K562 (cell line): ENCODE data around the gene RAB4B. TPM values are rescaled to one million over a fixed set of nuclear protein-coding genes. Genes with fewer than 3 reads are reported as not detected.
A peak's percentile ranks its signal among the peaks of the same experiment; 100 is the strongest.

ENCODE experiments used
- CUX1 ChIP-seq: fragments of 200-800 bp; sonication (Bioruptor generic); IDR thresholded peaks from 2 replicates; pipeline ENCODE4 v1.6.1; 2016; ENCODE audit warnings: missing genetic modification characterization, missing compliant biosample characterization
- ERF ChIP-seq: fragments of 450-650 bp; formaldehyde crosslinking; IDR thresholded peaks from 2 replicates; pipeline ENCODE4 v1.4.0; 2020; ENCODE audit warnings: mild to moderate bottlenecking, mixed read lengths
- HMGXB4 ChIP-seq: sonication (generic); formaldehyde crosslinking; IDR thresholded peaks from 2 replicates; pipeline ENCODE4 v1.8.1; 2023; ENCODE audit warnings: mild to moderate bottlenecking, missing genetic modification reagents
- HNRNPK ChIP-seq: fragments of 200-400 bp; formaldehyde crosslinking; IDR thresholded peaks from one replicate; pipeline ENCODE4 v1.6.1; 2018; ENCODE audit warnings: mild to moderate bottlenecking, low read depth, low read length; ENCODE audit not compliant: poor library complexity, severe bottlenecking
- L3MBTL2 ChIP-seq: fragments of 450-650 bp; IDR thresholded peaks from 2 replicates; pipeline ENCODE4 v1.6.1; 2016; ENCODE audit warnings: mild to moderate bottlenecking, moderate library complexity
- NFYB ChIP-seq: IDR thresholded peaks from 2 replicates; pipeline ENCODE4 v1.6.1; 2011; ENCODE audit warnings: mild to moderate bottlenecking, moderate library complexity; ENCODE audit not compliant: insufficient read length; ENCODE audit errors: extremely low read depth
- NR2C2 ChIP-seq, 2 experiments: fragments of 200-800 bp in 1 of 2; sonication (Bioruptor generic) in 1 of 2; sonication (generic) in 1 of 2; formaldehyde crosslinking in 1 of 2; IDR thresholded peaks; 2 replicates each; pipeline versions ENCODE4 v1.6.1 to v1.8.0; 2016 to 2022; ENCODE audit warnings: mild to moderate bottlenecking in 1 of 2, missing compliant biosample characterization in 1 of 2, missing genetic modification characterization in 1 of 2, missing genetic modification reagents in 1 of 2
- PATZ1 ChIP-seq: fragments of 250-450 bp; sonication (Bioruptor Pico); IDR thresholded peaks from 2 replicates; pipeline ENCODE4 v1.5.0; 2020; ENCODE audit warnings: mild to moderate bottlenecking, borderline replicate concordance
- SMC3 ChIP-seq: conservative IDR thresholded peaks from 2 replicates; pipeline ENCODE4 v1.6.1; 2011; ENCODE audit warnings: low read depth, low read length, improper control_type of control experiment; ENCODE audit not compliant: insufficient read depth
- STAT6 ChIP-seq: sonication (generic); formaldehyde crosslinking; IDR thresholded peaks from 2 replicates; pipeline ENCODE4 v1.8.1; 2023; ENCODE audit warnings: mild to moderate bottlenecking, missing genetic modification reagents
- ZBTB12 ChIP-seq: fragments of 250-450 bp; sonication (Bioruptor Pico); IDR thresholded peaks from 2 replicates; pipeline ENCODE4 v1.4.0; 2020
- ZKSCAN3 ChIP-seq: fragments of 250-450 bp; sonication (Bioruptor Pico); IDR thresholded peaks from 2 replicates; pipeline ENCODE4 v1.4.0; 2020
- polyA plus RNA-seq, 8 experiments: library from polyadenylated mRNA; depleted of rRNA in 4 of 8; stranded (reverse) in 5 of 8; unstranded in 3 of 8; fragments of >200 nt; fragmentation: Nextera tagmentation in 2 of 8; fragmentation: Illumina TruSeq in 1 of 8; extraction: Ambion mirVana in 2 of 8; extraction: Trizol in 1 of 8; gene quantifications; 2 replicates each; pipeline versions ENCODE4 v1.2.1 to v1.2.3, GENCODE V29; 2011 to 2014; ENCODE audit warnings: inconsistent platforms in 1 of 8, missing spikeins in 1 of 8
- total RNA-seq, 7 experiments: library from RNA; depleted of rRNA in 6 of 7; stranded (reverse); fragments of >200 nt in 6 of 7; fragmentation: Illumina TruSeq in 2 of 7; extraction: Trizol in 2 of 7; gene quantifications; 2 replicates each; pipeline versions ENCODE4 v1.2.1 to v1.2.3, GENCODE V29; 2011 to 2021; ENCODE audit warnings: low replicate concordance in 1 of 7

RAB4B gene
- total and polyA plus RNA-seq, 9 of the 15 experiments (the other 6 are each of a cell fraction or from before 2014, with no cell fraction given), result 0.28 to 20.4 (median 9.0) TPM

- TF ChIP-seq CUX1 (no peak), STAT6 (CRISPR knock-in tag) (no peak), L3MBTL2 (no peak), ZBTB12 (CRISPR knock-in tag) (0 out of 2 replicates have a peak, but pooled peaks have one; percentile 21), SMC3 (no peak), ERF (CRISPR knock-in tag) (no peak), HMGXB4 (CRISPR knock-in tag) (no peak; the same call in 1 of the 2 replicates), ZKSCAN3 (CRISPR knock-in tag) (no peak), PATZ1 (no peak), HNRNPK (peak; percentile 72), NFYB (peak; percentile 97), NR2C2 (CRISPR knock-in tag; IDR thresholded peaks at IDR 0.05) (no peak), NR2C2 (tag; IDR thresholded peaks at IDR 0.05) (no peak; the same call in 1 of the 2 replicates)
Observed at GRCh38 chr19:40777937-40778705, at the start of gene RAB4B (continued).
